WI38 (cell line): ENCODE results near the gene RAPGEF2.

ENCODE experiments used
- H3K4me3 ChIP-seq: 2 replicates; pipeline ENCODE4 v1.5.1; 2011; ENCODE audit warnings: low read depth, mild to moderate bottlenecking, control low read depth, low read length
- TF ChIP-seq, protein P1 (sequence below): IDR thresholded peaks from 2 replicates; pipeline ENCODE4 v1.5.1; 2012; ENCODE audit warnings: low read depth, mild to moderate bottlenecking, control low read depth, low read length

Gene RAPGEF2

DNA sequence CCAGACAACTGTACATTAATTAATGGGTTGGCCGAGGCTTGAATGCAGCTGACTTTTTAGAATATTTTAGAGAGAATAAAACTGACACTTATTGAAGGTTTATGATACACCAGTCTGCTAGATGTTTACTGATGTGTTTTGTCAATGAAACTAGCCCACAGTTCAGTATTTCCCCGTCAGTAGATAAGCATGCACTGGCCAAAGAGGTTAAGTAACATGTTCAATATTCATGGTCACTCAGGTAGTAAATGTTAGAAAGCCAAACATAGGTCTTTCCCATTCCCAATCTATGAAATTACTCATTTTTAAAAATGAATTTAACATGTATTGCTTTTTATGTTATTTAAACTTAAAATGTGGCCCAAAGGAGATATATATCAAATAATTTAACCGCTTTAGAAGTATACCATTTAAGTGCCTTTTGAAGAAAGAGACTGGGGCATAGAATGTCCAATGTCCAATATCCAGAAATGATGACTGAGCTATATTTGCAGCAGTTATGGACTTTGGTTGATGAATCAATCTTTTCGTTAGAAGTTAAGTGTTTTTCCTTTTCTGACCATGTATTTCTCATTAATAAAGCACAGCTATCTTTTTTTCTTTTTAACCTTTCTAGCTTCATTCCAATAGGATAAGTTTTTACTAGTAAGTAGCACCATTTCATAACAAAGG lies 156.1 kb downstream of the RAPGEF2 start:
- TF ChIP-seq, protein P1, sequence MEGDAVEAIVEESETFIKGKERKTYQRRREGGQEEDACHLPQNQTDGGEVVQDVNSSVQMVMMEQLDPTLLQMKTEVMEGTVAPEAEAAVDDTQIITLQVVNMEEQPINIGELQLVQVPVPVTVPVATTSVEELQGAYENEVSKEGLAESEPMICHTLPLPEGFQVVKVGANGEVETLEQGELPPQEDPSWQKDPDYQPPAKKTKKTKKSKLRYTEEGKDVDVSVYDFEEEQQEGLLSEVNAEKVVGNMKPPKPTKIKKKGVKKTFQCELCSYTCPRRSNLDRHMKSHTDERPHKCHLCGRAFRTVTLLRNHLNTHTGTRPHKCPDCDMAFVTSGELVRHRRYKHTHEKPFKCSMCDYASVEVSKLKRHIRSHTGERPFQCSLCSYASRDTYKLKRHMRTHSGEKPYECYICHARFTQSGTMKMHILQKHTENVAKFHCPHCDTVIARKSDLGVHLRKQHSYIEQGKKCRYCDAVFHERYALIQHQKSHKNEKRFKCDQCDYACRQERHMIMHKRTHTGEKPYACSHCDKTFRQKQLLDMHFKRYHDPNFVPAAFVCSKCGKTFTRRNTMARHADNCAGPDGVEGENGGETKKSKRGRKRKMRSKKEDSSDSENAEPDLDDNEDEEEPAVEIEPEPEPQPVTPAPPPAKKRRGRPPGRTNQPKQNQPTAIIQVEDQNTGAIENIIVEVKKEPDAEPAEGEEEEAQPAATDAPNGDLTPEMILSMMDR, result no peak

DNA sequence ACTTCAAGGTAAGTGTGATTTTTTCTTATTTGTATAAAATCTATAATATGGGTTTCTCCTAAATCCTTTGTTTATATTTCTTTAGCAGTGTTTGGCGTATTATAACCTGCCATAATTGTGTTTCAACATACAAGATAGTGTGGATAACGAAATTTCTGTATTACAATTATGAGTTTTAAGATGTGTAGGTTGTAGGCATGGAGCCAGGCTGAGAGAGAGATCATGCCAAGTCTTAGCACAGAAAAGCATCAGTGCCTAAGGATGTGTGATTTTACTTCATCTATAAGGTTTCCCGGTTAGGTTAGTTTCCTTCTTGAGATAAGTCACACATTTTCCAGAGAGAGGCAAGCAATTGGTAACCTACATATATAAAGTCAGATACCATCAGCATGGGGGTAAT lies 161.2 kb downstream of the RAPGEF2 start:
- H3K4me3 ChIP-seq, result no peak overlapping the region
- TF ChIP-seq, protein P1, result no peak

More for the DNA sequence above, 156.1 kb downstream of the RAPGEF2 start:
- no peak overlapping the region for H3K4me3 ChIP-seq

DNA sequence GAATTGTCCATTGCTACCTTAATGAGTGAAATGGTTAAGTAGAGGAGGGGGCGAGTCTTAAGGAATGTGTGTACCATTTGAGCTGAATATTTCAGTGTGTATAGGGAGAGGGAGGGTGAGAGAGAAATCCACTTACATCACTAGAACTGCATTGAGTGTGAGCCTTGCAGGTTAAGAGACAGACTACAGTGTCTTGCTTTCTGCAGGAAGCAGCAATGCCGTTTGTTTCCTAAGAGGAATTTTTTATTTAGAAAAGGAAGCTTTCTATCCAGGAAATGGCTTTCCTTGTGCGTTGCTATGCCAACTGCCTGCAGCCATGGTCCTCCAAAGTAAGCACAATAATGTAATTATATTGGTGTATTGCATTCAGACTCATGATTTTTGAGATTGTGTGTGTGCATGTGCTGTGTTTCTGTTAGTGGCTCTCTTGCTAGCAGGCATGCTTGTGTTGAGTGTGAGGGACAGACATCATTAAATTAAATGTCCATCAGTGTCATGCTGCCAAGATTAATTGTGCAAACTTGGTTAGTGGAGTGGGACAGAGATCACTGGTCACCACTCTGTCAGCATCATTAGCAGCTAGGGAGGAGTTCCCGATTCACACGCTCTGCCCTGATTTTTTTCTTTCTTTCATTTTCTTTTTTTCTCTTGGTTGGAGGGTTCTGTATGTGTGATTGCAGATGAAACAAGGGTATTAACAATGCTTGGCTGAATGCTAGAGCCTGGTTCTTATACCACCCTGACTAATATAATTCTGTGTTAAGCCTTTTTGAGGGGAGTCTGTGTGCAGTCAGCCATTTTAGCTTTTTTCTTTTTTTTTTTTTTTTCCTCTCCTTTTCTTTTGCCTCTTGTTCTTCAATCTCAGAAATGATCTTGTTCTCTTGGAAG lies 164.3 kb downstream of the RAPGEF2 start:
- H3K4me3 ChIP-seq, result peak overlapping the region; percentile 41
- TF ChIP-seq, protein P1, result no peak

DNA sequence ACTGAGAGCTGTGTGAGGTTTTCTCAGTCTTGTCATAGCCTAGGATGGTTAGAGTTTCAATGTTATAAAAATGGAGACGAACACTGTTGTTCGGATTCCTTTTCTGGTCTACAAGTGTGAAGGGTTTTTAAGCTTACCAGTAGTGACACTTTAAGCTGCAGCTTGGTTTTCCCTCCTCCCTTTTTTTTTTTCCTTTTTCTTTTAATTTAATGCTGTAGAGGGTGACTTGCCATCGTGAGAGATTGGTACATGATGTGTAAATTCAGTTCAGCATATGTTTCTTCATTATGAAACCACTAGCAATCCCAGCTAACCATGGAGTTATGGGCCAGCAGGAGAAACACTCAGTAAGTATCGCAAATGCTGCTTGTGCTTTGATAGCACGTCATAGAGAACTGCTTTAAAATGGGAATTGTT lies 165.0 kb downstream of the RAPGEF2 start:
- peak overlapping the region; percentile 41 for H3K4me3 ChIP-seq
- TF ChIP-seq, protein P1, result no peak

DNA sequence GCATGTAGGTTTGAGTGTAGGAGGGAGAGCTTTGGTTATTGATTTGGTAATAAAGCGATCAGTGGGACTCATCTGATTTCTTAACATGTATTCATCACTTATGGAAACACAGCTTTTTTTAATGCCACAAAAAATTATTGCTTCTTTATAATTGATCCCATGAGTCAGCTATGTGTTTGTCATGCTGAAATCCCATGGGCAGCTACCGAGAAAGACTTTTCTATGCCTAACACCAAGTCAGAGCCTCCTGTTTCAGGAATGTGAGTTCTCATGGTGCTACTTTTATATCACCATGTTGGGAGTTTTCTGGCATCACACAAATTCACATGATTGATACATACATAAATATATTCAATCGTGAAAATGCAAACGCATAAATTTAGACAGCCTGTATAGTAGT lies 165.7 kb downstream of the RAPGEF2 start:
- TF ChIP-seq, protein P1, result no peak
- no peak overlapping the region for H3K4me3 ChIP-seq

DNA sequence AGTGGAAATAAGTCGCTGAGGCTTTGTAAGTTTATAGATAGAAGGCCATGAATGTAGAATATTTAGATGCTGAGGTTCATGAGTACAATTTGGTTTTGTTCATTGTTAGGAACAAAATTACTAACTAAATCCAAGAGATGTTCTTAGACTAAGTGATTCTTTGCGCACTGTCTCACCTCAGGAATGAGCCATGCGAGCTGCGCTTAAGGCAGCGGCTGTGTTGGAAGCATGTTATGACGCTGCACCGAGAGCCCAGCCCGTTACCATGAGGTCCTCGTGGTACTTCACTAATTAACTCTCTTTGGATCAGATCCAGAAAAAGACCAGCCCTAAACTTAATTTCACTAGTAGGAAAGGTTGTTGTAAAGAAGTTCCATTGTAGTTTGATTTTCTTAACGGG lies 166.2 kb downstream of the RAPGEF2 start:
- TF ChIP-seq, protein P1, result no peak
- no peak overlapping the region for H3K4me3 ChIP-seq

DNA sequence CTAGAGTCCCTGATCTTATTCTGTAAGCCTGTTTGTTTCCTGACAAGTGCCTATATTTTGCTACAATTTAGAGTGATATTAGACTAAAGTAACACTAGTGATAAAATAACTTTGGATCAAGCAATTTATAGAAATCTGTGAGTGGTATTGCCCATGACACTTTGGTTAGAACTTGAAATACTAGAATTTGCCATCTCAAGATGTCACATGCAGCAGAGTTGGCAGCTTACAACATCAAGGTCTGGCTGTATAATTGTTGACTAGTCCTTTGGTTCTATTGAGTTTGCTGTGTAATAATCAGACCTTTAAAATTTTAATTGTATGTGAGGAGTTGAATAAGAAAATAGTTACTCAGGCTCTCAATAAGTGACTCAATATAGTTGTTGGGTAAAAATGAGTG lies 167.1 kb downstream of the RAPGEF2 start:
- H3K4me3 ChIP-seq, result no peak overlapping the region
- TF ChIP-seq, protein P1, result no peak
